SKM-1 (cell line): ENCODE results near the gene SH2D7.

Experiments
- DNase-seq: peaks from one replicate; lab custom pipeline; 2025; ENCODE audit not compliant: unreplicated experiment; lab: John Stamatoyannopoulos, UW

SH2D7 gene

DNA sequence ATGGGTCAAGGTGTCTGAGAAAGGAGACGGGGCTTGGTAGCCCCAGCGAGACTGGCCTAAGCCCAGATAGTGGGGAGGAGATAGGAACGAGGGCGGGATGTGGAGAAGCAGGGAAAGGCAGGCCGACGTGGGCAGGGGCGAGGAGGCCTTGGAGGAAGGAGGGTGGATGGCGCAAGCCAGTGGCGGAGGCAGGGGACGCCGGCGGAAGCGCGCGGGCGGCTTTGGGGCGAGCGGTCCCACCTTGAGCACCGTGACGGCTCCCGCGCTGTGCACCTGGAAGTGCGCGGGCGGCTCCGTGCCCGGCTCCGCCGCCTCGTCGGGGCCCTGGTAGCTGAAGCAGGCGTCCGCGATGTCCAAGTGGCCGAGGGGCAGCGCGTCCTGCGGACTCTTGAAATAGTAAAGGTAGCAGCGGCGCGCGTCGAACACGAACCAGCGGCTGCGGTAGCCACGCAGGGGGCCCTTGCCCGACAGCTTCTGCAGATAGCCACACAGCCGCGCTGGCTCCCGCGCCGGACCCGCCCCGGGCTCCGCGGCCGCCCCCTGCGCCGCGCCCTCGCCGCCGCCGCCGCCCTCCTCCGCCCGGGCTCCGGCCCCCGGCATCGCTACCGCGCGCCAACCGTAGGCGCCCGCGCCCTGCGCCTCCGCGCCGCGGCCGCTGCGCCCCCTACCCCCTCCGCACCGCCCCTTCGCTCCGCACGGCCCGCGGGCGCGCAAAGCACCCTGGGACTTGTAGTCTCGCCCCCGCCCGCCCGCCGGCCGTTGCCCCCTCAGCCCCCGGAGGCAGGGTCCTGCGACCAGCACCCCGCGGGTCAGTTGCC, 15.1 kb upstream of the SH2D7 start, which contains the start of gene TBC1D2B:
TBC1D2B (minus strand) TSS at position 659 of the 818 bp plus-strand sequence; CDS start at position 600, 59 bp downstream.
- DNase-seq = peak; percentile 39

DNA sequence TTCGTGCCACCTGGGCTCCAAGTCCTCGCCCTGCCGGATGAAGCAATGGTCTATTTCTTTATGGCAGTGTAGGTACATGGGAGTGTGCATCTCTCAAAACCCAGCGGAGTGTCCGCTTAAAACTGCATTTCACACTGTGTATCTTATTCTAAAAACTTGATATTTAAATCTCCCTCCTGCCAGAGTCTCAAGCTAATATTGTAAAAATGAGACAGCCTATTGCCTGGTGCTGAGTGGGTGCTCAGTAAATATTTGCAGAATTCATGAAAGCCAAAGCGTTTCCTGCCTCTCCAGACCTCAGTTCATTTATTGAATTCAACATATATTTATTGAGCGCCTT, 14.5 kb upstream of the SH2D7 start:
- no peak for DNase-seq

- no peak for DNase-seq
These were observed 12.9 kb upstream of the SH2D7 start for GRCh38 chr15:78079298-78080087.

GRCh38 chr15:78080088-78080460, 12.3 kb upstream of the SH2D7 start:
- DNase-seq = no peak

GRCh38 chr15:78082106-78082742, 10.1 kb upstream of the SH2D7 start:
- DNase-seq = no peak

GRCh38 chr15:78082743-78083110, 9.6 kb upstream of the SH2D7 start:
- DNase-seq = no peak

DNA sequence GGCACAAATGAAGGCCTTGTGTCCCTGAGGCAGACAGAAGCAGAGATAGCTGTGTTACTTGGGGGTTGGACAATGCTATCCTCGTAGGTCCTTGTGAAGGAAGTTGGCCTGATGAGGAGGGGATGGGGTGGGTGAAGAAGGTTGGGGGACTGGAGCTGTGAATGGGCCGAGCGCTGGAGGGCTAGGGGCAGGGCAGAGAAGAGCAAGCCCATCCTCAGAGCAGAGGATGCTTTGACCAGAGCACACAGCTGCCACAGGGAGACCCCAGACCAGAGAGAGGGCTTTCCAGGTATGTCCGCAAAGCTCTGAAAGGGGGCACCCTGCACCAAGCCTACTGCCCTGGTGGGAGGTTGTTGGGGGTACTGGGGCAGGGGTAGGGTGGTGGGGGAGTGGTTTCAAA, 9.2 kb upstream of the SH2D7 start:
- DNase-seq = no peak

DNA sequence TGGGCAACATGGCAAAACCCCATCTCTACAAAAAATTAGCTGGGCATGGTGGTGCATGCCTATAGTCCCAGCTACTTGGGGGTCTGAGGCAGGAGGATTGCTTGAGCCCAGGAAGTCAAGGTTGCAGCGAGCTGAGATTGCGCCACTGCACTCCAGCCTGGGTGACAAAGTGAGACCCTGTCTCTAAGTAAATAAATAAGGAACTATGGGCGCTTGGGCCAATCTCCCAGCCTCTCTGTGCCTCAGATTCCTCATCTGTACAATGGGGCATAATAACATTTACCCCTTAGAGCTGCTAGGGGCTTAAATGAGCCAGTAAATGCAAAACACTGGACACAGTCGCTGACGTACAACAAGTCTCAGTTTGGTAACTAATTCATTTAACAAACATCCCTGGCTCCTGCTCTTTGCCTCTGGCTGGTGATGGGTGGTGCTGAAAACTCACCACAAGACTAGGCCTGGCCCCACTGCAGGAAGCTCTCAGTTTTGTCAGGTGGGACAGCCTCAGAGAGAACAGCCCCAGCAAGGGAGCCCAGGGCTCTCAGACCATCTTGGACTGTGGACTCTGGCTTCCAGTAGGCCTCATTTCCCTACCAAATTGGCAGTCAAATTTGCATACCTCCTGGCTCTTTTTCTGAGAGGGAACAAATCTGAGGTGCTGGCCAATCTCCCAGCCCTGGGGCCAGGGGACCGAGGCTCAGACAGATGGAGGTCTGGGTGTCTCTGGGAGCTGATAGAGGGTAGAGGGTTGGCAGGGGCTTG, 8.5 kb upstream of the SH2D7 start:
- no peak for DNase-seq

DNA sequence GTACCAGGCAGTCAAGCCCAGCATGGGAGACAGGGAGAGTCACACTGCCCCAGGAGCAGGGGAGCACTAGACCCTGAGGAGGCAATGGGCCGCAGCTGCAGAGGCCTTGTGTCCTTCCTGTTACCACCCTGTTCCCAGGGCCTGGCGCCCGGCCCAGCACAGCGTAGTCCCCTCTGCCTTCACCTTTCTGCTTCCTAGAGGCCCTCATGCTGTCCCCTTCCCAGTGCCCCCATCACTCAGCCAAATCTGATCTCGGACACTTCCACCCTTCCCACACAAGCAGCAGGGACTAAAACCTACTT, 8.0 kb upstream of the SH2D7 start:
- DNase-seq = no peak

DNA sequence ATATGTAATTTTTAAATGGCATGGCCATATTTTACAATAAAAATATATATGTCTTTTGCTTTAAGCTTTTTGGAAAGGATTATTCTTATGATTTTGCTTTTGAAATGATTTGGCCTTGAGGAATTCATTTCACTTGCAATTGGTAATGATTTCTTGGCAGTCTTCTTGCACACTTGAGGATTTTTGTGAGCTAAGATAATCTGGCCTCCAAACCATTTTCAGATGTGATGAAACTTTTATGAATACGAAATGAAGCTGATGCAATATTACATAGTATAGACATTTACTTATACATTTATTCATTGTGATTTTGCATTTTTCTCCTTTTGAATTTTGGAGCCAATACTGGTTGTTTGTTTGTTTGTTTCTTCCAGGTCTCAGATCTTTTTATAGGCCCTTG, 6.4 kb upstream of the SH2D7 start:
- no peak for DNase-seq

GRCh38 chr15:78087951-78088772, 4.2 kb upstream of the SH2D7 start:
- no peak for DNase-seq

DNA sequence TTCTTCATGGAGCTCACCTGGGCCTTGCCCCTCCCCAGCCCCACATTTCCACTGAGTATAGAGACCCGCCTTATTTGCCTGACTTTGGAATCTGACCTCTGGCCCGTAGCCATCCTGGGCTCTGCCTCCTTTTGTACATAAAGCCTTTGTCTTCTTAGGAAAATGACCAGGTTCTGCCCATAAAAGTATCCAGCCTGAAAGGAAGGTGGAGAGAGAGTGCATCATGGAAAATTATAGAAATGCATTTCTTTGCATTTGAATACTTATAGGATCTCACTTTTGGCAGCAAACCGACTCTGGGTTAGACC, 3.6 kb upstream of the SH2D7 start:
- DNase-seq = no peak

DNA sequence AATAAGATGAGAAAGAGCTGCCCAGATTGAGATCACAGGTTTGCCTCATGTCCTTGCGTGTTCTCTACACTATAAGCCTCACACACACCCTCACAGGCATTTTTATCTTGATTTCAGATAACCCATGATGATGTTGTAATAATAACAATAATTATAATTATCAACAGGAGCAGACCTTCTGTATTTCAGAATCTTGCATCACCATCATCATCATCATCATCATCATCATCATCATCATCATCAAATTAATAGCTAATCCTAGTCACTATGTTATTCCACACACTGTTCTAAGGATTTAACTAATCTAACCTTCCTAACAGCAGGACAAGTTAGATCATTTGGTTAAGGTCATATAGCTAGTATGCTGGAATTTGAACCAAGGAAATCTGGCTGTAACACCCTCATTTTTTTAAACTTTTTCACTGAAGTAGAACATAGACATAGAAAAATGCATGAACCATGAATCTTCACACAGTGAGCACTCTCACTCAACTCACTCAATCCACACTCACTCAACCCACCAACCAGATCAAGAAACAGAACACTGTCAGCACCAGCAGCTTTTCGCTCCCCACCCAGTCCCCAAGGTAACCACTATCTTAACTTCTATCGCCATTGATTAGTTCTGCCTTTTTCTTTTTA, 1.8 kb upstream of the SH2D7 start:
- DNase-seq = no peak

DNA sequence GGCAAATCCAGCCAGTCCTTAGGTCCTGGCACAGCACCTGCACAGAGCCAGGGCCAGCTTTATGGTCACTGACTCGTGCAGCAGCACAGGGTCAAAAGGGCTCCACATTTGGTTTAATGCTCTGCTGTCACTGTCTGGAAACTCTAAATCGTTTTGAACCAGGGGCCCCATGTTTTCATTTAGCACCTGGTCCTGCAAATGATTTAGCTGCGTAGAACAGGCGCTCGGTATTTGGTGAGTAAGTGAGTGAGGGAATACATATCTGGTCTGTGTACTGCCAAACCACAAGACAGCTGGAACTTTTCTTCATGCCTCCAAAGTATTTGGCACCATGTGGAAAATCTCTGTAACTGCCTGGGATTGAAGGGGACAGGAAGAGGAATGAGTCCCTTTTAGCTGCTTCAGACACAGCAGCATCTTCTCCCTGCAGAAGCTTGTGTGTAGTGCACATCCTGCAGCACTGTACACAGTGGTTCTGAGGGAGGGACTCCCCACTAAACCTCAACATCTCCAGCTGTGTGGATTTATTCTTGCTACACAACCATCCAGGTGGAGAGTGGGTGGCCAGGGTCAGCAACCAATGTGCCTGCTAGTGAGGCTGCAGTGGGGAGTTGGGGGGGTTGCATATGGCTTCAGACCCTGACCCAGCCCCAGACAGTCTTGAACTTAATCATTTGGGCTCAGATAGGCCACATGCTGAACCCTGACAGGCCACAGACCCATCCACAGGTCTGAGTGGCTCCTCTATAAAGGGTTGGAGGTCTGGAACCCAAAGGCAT, 1.1 kb downstream of the SH2D7 start:
- no peak for DNase-seq

- no peak for DNase-seq
These were observed 5.3 kb downstream of the SH2D7 start for GRCh38 chr15:78097667-78098066.

DNA sequence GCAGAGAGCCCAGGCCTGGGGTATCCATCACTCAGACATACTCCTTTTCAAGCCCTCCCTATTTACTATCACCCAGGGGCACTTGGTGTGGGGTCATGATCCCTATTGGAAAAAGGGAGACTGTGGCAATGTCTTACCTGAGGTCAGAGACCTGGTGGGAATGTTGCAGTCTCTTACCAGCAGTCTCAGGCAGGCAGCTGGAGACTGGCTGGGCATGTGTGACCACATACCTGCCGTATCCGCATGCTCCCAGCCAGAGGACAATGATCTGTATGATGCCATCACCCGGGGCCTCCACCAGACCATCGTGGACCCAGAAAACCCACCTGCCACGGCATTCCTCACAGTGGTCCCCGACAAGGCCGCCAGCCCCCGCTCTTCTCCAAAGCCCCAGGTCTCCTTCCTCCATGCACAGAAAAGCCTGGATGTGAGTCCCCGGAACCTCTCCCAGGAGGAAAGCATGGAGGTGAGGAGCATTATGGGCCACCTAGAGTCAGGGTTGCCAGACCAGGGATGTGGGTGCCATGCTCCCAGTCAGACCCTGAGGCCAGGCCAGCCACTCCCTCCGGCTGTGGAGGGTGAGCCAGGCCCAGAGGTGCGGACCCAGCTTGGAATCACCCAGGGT, 5.9 kb downstream of the SH2D7 start:
- no peak for DNase-seq

- no peak for DNase-seq
These were observed 8.5 kb downstream of the SH2D7 start for GRCh38 chr15:78100886-78101285.

- no peak for DNase-seq
These were observed 9.2 kb downstream of the SH2D7 start for GRCh38 chr15:78101423-78102105.

GRCh38 chr15:78102211-78102610, 9.8 kb downstream of the SH2D7 start:
- no peak for DNase-seq
